LHCN-M2 (cell line): Measurements from ENCODE around the gene ALG14. TPM values are rescaled to one million over a fixed set of nuclear protein-coding genes. Genes with fewer than 3 reads are reported as not detected.
"Not testable (repeated sequence)": the region's sequence is repeated elsewhere in the genome, so short reads cannot be mapped to it uniquely, and the experiment has no call there.

Experiments
- DNase-seq: peaks from one replicate; pipeline ENCODE4 v3.0.0-alpha.2; 2012; ENCODE audit warnings: low read depth
- total RNA-seq: library from RNA; depleted of rRNA; stranded (reverse); fragments of >200 nt; gene quantifications from 2 replicates; pipeline ENCODE4 v1.2.3, GENCODE V29; 2014

ALG14 gene
- total RNA-seq, 1 experiment from 2014 or later, result 1.5 TPM

- no peak for DNase-seq
Measured at GRCh38 chr1:95088303-95088702, 15.6 kb upstream of the ALG14 start.

- DNase-seq, result peak; percentile 98
Measured at GRCh38 chr1:95086949-95087533, 14.3 kb upstream of the ALG14 start.

- DNase-seq, result no peak
Measured at GRCh38 chr1:95085376-95085775, 12.6 kb upstream of the ALG14 start.

- DNase-seq, result peak; percentile 34
Measured at GRCh38 chr1:95084317-95085176, 11.8 kb upstream of the ALG14 start.

- DNase-seq, result no peak
Measured at GRCh38 chr1:95080879-95081278, 8.1 kb upstream of the ALG14 start.

- DNase-seq, result no peak
Measured at GRCh38 chr1:95080446-95080845, 7.7 kb upstream of the ALG14 start.

GRCh38 chr1:95076034-95076433 is 3.3 kb upstream of the ALG14 start:
- DNase-seq, result no peak

GRCh38 chr1:95073446-95073845 is 695 bp upstream of the ALG14 start:
- DNase-seq, result no peak

GRCh38 chr1:95072117-95072516 is 634 bp downstream of the ALG14 start:
- no peak for DNase-seq

- DNase-seq, result no peak
Measured at GRCh38 chr1:95071539-95071938, 1.2 kb downstream of the ALG14 start.

GRCh38 chr1:95069710-95070093 is 3.0 kb downstream of the ALG14 start:
- DNase-seq, result no peak

GRCh38 chr1:95068956-95069709 is 3.6 kb downstream of the ALG14 start:
- DNase-seq, result no peak

- DNase-seq, result no peak
Measured at GRCh38 chr1:95067568-95067967, 5.2 kb downstream of the ALG14 start.

- no peak for DNase-seq
Measured at GRCh38 chr1:95067062-95067461, 5.7 kb downstream of the ALG14 start.

GRCh38 chr1:95061445-95062006 is 11.2 kb downstream of the ALG14 start:
- no peak for DNase-seq

GRCh38 chr1:95058974-95059373 is 13.8 kb downstream of the ALG14 start:
- DNase-seq, result no peak

- no peak for DNase-seq
Measured at GRCh38 chr1:95057351-95057750, 15.4 kb downstream of the ALG14 start.

GRCh38 chr1:95049935-95050334 is 22.8 kb downstream of the ALG14 start:
- no peak for DNase-seq

GRCh38 chr1:95048317-95048716 is 24.4 kb downstream of the ALG14 start:
- DNase-seq, result no peak

- not testable (repeated sequence) for DNase-seq
Measured at GRCh38 chr1:95047624-95048023, 25.1 kb downstream of the ALG14 start.

- DNase-seq, result no peak
Measured at GRCh38 chr1:95046359-95046758, 26.4 kb downstream of the ALG14 start.
